Mesenchymal stem cell (in vitro differentiated cells and primary cell): ENCODE results near the gene RAB40C.

Experiments
- DNase-seq: peaks from one replicate; pipeline ENCODE4 v3.0.0-alpha.2; 2013
- H2AFZ ChIP-seq: one replicate; pipeline ENCODE4 v1.6.1; 2013; ENCODE audit warnings: low read depth, mild to moderate bottlenecking, control low read depth, inconsistent platforms, low read length, moderate library complexity
- H2AK5ac ChIP-seq: 2 replicates; pipeline ENCODE4 v1.6.1; 2013; ENCODE audit warnings: low read length, moderate library complexity, mild to moderate bottlenecking, inconsistent platforms; ENCODE audit not compliant: severe bottlenecking
- H2BK120ac ChIP-seq: one replicate; pipeline ENCODE4 v1.6.1; 2013; ENCODE audit warnings: low read depth, mild to moderate bottlenecking, inconsistent platforms, low read length, moderate library complexity
- H2BK12ac ChIP-seq, 2 experiments: one replicate each; pipeline ENCODE4 v1.6.1; 2013; ENCODE audit warnings: inconsistent platforms in 2 of 2, low read length in 2 of 2, mild to moderate bottlenecking in 2 of 2, moderate library complexity in 2 of 2, control low read depth in 1 of 2
- H2BK15ac ChIP-seq: one replicate; pipeline ENCODE4 v1.6.1; 2013; ENCODE audit warnings: mild to moderate bottlenecking, low read depth, inconsistent platforms; ENCODE audit not compliant: poor library complexity, severe bottlenecking
- H2BK5ac ChIP-seq: 2 replicates; pipeline ENCODE4 v1.6.1; 2013; ENCODE audit warnings: low read depth, mild to moderate bottlenecking, low read length, control low read depth, inconsistent platforms; ENCODE audit not compliant: poor library complexity, severe bottlenecking
- H3K14ac ChIP-seq, 2 experiments: one replicate each; pipeline ENCODE4 v1.6.1; 2013; ENCODE audit warnings: inconsistent platforms in 2 of 2, low read length in 2 of 2, control low read depth in 1 of 2, mild to moderate bottlenecking in 1 of 2, moderate library complexity in 1 of 2
- H3K18ac ChIP-seq, 2 experiments: one replicate each; pipeline ENCODE4 v1.6.1; 2013; ENCODE audit warnings: inconsistent platforms in 2 of 2, low read length in 2 of 2, control low read depth in 1 of 2, low read depth in 1 of 2, mild to moderate bottlenecking in 1 of 2
- H3K23ac ChIP-seq, 2 experiments: one replicate each; pipeline ENCODE4 v1.6.1; 2013; ENCODE audit warnings: inconsistent platforms in 2 of 2, low read length in 2 of 2, mild to moderate bottlenecking in 2 of 2, moderate library complexity in 2 of 2, control low read depth in 1 of 2
- H3K27ac ChIP-seq: 2 replicates; pipeline ENCODE4 v1.5.1; 2013; ENCODE audit warnings: mild to moderate bottlenecking, moderate library complexity, low read length, control low read depth, inconsistent platforms; ENCODE audit not compliant: poor library complexity, severe bottlenecking
- H3K27me3 ChIP-seq, 2 experiments: 2 replicates each; pipeline versions ENCODE4 v1.6.1 to v1.7.0; 2013; ENCODE audit warnings: low read length in 2 of 2, mild to moderate bottlenecking in 2 of 2, moderate library complexity in 2 of 2, control low read depth in 1 of 2, inconsistent platforms in 1 of 2; ENCODE audit not compliant: control insufficient read depth in 1 of 2, insufficient read depth in 1 of 2
- H3K36me3 ChIP-seq, 2 experiments: 2 replicates each; pipeline versions ENCODE4 v1.6.1 to v1.7.0; 2013; ENCODE audit warnings: low read length in 2 of 2, control low read depth in 1 of 2, inconsistent platforms in 1 of 2, low read depth in 1 of 2, mild to moderate bottlenecking in 1 of 2; ENCODE audit not compliant: insufficient read depth in 2 of 2, control insufficient read depth in 1 of 2
- H3K4ac ChIP-seq, 2 experiments: one replicate each; pipeline ENCODE4 v1.6.1; 2013; ENCODE audit warnings: inconsistent platforms in 2 of 2, low read length in 2 of 2, mild to moderate bottlenecking in 2 of 2, moderate library complexity in 2 of 2, control low read depth in 1 of 2, low read depth in 1 of 2
- H3K4me1 ChIP-seq: 2 replicates; pipeline ENCODE4 v1.6.1; 2013; ENCODE audit warnings: low read depth, low read length, control low read depth; ENCODE audit not compliant: control insufficient read depth, insufficient read depth
- H3K4me2 ChIP-seq: 2 replicates; pipeline ENCODE4 v1.6.1; 2013; ENCODE audit warnings: low read length, mild to moderate bottlenecking, inconsistent platforms; ENCODE audit not compliant: poor library complexity, severe bottlenecking
- H3K4me3 ChIP-seq, 2 experiments: 2 replicates each; pipeline versions ENCODE4 v1.5.1 to v1.7.0; 2013; ENCODE audit warnings: low read length in 2 of 2, mild to moderate bottlenecking in 2 of 2, control low read depth in 1 of 2, low read depth in 1 of 2; ENCODE audit not compliant: insufficient read depth in 1 of 2
- H3K79me1 ChIP-seq: replicated peaks from 2 replicates; pipeline ENCODE4 v1.6.1; 2013; ENCODE audit warnings: mild to moderate bottlenecking, control low read depth, low read length, inconsistent platforms; ENCODE audit not compliant: poor library complexity, severe bottlenecking
- H3K9ac ChIP-seq: 2 replicates; pipeline ENCODE4 v1.7.0; 2013; ENCODE audit warnings: mild to moderate bottlenecking, low read length, moderate library complexity
- H3K9me3 ChIP-seq: 2 replicates; pipeline ENCODE4 v1.7.0; 2013; ENCODE audit warnings: mild to moderate bottlenecking, low read length; ENCODE audit not compliant: control insufficient read depth
- H4K8ac ChIP-seq: one replicate; pipeline ENCODE4 v1.6.1; 2013; ENCODE audit warnings: inconsistent platforms, mild to moderate bottlenecking, low read length, moderate library complexity
- H4K91ac ChIP-seq: one replicate; pipeline ENCODE4 v1.6.1; 2013; ENCODE audit warnings: mild to moderate bottlenecking, low read length, inconsistent platforms
- WGBS: methylation state at CpG from one replicate; pipeline ENCODE4 v1.1.7; 2013; ENCODE audit warnings: mixed read lengths; 5-methylcytosine and 5-hydroxymethylcytosine counted together

Gene RAB40C

DNA sequence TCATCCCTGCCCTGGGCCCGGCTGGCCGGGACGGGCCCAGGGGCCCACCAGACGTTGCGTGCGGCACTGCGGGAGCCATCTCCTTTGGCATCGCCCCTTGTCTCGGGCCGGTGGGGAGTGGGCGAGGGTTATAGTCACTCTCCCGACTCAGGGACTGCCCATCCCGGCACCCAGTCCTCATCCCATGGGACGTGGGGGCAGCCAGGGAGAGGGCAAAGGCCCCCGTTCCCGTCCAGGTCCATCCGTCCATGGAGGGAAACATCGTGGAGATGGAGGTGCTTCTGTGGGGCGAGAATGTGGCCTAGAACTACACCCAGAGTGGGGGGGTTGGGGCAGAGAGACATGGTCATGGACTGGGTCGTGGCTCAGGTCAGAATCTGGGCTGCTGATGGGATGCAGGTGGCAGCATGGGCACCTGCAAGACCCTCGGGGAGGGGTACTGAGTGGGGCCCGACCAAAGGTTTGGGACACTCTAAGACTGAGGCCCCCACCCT, 56.9 kb downstream of the RAB40C start:
- H2AFZ ChIP-seq: no peak overlapping the region
- DNase-seq: no peak
- H3K4me2 ChIP-seq: no peak overlapping the region
- H4K91ac ChIP-seq: no peak overlapping the region
- H3K14ac ChIP-seq: no peak overlapping the region
- WGBS: 95% methylated on average over 22 of the region's 22 CpGs
- H2BK5ac ChIP-seq: no peak overlapping the region
- no peak overlapping the region for H3K9ac ChIP-seq
- H3K27me3 ChIP-seq: no peaks in the 10 kb centered on the region
- no peak overlapping the region for H3K27ac ChIP-seq
- H3K79me1 ChIP-seq: peaks cover 42% of the 10 kb centered on the region
- no peak overlapping the region for H2BK12ac ChIP-seq
- H3K4me1 ChIP-seq: peaks cover 58% of the 10 kb centered on the region
- H3K18ac ChIP-seq: no peak overlapping the region
- H2AK5ac ChIP-seq: no peak overlapping the region
- no peaks in the 10 kb centered on the region for H3K9me3 ChIP-seq
- no peak overlapping the region for H2BK120ac ChIP-seq
- H3K4ac ChIP-seq: no peak overlapping the region
- no peak overlapping the region for H3K23ac ChIP-seq
- H2BK15ac ChIP-seq: no peak overlapping the region
- peaks cover 0 to 41% of the 10 kb centered on the region in 2 experiments for H3K36me3 ChIP-seq
- H3K4me3 ChIP-seq: peak overlapping the region in 1 of 2 experiments; percentile 27
- no peak overlapping the region for H4K8ac ChIP-seq

DNA sequence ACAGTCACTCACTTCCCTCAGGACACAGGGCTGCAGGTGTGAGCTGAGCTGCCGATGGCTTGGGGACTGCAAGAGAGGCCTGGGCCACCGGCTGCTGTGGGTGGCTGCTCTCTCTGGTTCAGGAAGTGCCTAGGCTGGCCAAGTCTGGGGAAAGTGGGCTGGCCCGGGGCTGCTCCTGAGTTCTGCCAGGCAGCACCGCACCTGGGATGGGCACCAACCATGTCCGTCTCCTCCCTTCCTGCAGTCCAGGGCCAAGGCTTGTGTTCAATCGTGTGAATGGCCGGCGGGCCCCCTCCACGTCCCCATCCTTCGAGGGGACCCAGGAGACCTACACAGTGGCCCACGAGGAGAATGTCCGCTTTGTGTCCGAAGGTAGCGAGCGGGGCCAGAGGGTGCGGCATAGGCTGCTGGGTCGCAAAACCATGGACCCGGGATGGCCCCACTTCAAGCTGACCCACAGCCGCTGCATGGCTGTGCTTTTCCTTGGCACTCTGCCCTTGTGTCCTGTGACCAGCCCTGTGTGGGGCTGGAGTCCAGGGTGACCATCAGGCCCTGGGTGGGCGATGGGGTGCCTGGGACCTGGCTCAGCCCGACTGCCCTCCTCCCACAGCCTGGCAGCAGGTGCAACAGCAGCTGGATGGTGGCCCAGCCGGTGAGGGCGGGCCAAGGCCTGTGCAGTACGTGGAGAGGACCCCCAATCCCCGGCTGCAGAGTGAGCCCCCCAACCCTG, 57.5 kb downstream of the RAB40C start:
- WGBS: 97% methylated on average over 21 of the region's 25 CpGs
- peaks cover 52% of the 10 kb centered on the region for H3K4me1 ChIP-seq
- H3K4me2 ChIP-seq: no peak overlapping the region
- H3K18ac ChIP-seq: no peak overlapping the region
- DNase-seq: no peak
- no peak overlapping the region for H2AK5ac ChIP-seq
- no peak overlapping the region for H3K4ac ChIP-seq
- H3K9me3 ChIP-seq: no peaks in the 10 kb centered on the region
- no peak overlapping the region for H3K27ac ChIP-seq
- H2AFZ ChIP-seq: no peak overlapping the region
- no peak overlapping the region for H2BK5ac ChIP-seq
- H4K91ac ChIP-seq: no peak overlapping the region
- no peak overlapping the region for H2BK15ac ChIP-seq
- H2BK12ac ChIP-seq: no peak overlapping the region
- no peak overlapping the region for H3K4me3 ChIP-seq
- no peak overlapping the region for H2BK120ac ChIP-seq
- H3K36me3 ChIP-seq: peaks cover 0 to 47% of the 10 kb centered on the region in 2 experiments
- H4K8ac ChIP-seq: peak overlapping the region; percentile 27
- no peak overlapping the region for H3K23ac ChIP-seq
- H3K14ac ChIP-seq: no peak overlapping the region
- peaks cover 42% of the 10 kb centered on the region for H3K79me1 ChIP-seq
- H3K27me3 ChIP-seq: no peaks in the 10 kb centered on the region
- H3K9ac ChIP-seq: no peak overlapping the region

DNA sequence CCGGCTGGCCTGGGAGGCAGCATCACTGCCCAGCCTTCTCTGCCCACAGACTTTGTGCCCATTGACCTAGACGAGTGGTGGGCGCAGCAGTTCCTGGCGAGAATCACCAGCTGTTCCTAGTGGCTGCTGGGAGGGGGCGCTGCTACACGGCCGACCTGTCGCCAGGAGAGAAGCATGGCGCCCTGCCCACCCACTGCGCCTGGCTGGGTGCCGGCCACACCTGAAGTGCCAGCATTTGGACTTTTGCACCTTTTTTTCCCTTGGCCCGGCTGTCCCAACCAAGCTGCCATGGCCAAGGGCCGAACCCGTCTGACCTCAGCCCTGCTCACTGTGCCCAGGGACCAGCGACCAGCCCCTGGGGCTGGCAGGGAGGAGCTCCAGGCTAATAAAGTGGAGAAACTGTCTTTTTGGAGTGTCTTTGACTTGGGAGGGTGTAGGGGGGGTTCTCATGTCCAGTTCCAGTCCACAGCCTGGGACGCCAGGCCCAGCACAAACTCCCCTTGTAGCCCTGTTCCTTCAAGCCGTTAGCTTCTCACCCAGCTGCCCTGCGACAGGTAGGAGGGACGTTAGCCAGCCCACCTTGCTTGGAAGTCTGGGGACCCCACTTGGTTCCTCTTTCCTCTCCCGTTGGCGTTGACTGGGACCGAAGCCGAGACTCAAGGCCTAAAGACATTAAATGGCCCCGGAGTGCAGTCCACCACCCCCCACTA, 58.4 kb downstream of the RAB40C start:
- H3K9ac ChIP-seq: peak overlapping the region; percentile 96
- no peak for DNase-seq
- peak overlapping the region; percentile 67 to 86 for H3K18ac ChIP-seq
- peak overlapping the region; percentile 36 for H4K91ac ChIP-seq
- peaks cover 5 to 56% of the 10 kb centered on the region in 2 experiments for H3K36me3 ChIP-seq
- H3K23ac ChIP-seq: no peak overlapping the region
- H2AFZ ChIP-seq: no peak overlapping the region
- H3K4me2 ChIP-seq: peak overlapping the region; percentile 81
- H3K9me3 ChIP-seq: no peaks in the 10 kb centered on the region
- peak overlapping the region; percentile 40 for H2AK5ac ChIP-seq
- H2BK5ac ChIP-seq: no peak overlapping the region
- H3K27me3 ChIP-seq: no peaks in the 10 kb centered on the region
- H2BK12ac ChIP-seq: peak overlapping the region in 1 of 2 experiments; percentile 9
- peak overlapping the region; percentile 32 for H3K27ac ChIP-seq
- 76% methylated on average over 24 of the region's 24 CpGs for WGBS
- peaks cover 45% of the 10 kb centered on the region for H3K4me1 ChIP-seq
- H3K79me1 ChIP-seq: peaks cover 33% of the 10 kb centered on the region
- peak overlapping the region; percentile 97 for H4K8ac ChIP-seq
- peak overlapping the region; percentile 67 to 79 for H3K4me3 ChIP-seq
- no peak overlapping the region for H2BK15ac ChIP-seq
- no peak overlapping the region for H3K14ac ChIP-seq
- peak overlapping the region; percentile 75 to 94 for H3K4ac ChIP-seq
- peak overlapping the region; percentile 64 for H2BK120ac ChIP-seq
